Panc1 (cell line): ENCODE measurements around the gene PRR5L.

Experiments used
- SIN3A ChIP-seq: IDR thresholded peaks from 2 replicates; pipeline ENCODE4 v1.6.1; 2012; ENCODE audit warnings: low read depth, mild to moderate bottlenecking, low read length, moderate library complexity, borderline replicate concordance; ENCODE audit not compliant: insufficient read depth
- TF ChIP-seq, protein P1 (sequence below): fragments of 450-650 bp; IDR thresholded peaks from 2 replicates; pipeline ENCODE4 v1.5.1; 2017; ENCODE audit warnings: mild to moderate bottlenecking

DNA sequence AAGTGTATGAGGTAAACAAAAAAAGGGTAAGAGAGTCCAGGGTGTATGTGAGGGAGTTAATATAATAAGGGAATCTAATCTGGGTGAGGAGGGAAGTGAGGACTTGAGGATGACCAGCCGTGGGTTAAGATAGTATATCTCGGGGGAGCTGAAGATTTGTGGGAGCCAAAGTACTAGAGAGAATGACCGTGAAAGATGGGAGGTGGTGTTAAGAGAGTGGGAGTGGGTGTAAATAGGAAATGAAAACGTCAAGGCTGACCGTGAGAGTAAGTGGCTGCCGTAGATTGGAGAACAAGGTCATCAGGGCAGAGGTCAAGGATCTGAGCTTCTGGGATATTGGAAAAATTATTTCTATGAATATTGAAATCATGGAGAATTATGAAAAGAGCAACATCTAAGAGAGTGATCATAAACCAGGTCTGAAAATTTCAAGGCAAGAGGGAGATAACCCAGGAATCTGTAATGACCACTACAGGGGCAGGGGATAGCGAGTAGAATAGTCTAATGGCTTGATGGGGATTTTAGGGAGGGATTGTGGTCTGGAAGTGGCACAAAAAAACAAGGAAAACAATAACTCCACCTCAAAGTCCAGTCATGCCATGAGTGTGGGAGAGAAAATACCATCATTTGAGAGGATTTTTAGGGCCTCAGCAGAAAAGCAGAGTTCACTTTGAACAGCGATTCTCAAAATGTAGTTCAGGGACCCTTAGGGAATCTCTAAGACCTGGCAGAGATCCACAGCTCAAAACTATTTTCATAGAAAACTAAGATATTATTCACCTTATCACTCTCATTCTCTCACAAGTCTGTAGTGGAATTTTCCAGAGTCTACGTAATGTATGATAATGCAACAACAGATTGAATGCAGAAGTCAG, 72.0 kb downstream of the PRR5L start:
- TF ChIP-seq, protein P1, sequence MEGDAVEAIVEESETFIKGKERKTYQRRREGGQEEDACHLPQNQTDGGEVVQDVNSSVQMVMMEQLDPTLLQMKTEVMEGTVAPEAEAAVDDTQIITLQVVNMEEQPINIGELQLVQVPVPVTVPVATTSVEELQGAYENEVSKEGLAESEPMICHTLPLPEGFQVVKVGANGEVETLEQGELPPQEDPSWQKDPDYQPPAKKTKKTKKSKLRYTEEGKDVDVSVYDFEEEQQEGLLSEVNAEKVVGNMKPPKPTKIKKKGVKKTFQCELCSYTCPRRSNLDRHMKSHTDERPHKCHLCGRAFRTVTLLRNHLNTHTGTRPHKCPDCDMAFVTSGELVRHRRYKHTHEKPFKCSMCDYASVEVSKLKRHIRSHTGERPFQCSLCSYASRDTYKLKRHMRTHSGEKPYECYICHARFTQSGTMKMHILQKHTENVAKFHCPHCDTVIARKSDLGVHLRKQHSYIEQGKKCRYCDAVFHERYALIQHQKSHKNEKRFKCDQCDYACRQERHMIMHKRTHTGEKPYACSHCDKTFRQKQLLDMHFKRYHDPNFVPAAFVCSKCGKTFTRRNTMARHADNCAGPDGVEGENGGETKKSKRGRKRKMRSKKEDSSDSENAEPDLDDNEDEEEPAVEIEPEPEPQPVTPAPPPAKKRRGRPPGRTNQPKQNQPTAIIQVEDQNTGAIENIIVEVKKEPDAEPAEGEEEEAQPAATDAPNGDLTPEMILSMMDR: no peak
- TF ChIP-seq SIN3A: no peak
